NCI-H524 (cell line): ENCODE measurements around the gene ATG10.

Source experiments
- DNase-seq, 2 experiments: peaks; one replicate each; lab custom pipeline; 2025; lab: John Stamatoyannopoulos, UW

The ATG10 gene

DNA sequence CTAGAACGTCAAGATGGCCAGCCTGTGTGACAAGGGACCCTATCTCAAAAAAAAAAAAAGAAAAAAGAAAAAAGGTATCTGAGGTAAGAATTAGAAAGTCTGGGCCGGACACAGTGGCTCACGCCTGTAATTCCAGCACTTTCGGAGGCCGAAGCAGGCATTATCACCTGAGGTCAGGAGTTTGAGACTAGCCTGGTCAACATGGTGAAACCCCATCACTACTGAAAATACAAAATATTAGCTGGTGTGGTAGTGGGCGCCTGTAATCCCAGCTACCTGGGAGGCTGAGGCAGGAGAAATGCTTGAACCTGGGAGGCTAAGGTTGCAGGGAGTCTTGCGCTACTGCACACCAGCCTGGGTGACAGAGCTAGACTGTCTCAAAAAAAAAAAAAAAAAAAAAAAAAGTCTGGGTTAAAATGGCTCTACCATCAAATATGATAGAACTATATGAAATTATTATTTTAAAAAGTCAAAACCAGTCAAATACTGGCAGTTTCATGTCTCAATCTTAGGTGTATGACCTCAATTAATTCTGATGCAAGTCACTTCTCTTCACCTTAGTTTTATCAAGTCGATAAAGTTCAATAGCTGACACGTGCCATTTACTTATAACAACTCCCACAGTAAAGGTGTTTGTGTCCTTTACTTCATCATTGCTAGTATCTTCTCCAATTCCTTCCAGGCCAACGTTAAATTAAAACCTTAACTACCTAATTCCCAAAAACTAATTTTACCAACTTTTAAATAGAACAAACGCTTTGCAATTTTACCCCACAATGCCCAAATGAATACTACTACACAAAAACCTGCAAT is 305.2 kb downstream of the ATG10 start:
- no peak for DNase-seq

DNA sequence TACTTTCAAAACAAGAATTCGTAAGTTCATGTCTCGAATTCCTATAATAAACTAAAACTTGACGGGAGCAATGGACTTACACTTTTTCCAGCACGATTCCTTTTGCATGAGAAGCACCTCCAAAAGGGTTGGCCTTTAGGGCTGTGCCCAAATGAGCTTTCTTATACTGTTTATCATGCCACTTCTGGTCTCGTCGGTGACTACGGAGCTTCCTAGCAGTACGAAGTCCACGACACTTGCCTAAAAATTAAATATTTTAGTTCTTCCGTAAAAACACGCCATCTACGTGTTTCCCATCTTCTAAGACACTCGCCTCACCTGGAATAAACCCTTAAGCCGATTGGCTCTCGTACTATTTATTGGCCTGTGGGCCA is 305.8 kb downstream of the ATG10 start:
- no peak for DNase-seq

DNA sequence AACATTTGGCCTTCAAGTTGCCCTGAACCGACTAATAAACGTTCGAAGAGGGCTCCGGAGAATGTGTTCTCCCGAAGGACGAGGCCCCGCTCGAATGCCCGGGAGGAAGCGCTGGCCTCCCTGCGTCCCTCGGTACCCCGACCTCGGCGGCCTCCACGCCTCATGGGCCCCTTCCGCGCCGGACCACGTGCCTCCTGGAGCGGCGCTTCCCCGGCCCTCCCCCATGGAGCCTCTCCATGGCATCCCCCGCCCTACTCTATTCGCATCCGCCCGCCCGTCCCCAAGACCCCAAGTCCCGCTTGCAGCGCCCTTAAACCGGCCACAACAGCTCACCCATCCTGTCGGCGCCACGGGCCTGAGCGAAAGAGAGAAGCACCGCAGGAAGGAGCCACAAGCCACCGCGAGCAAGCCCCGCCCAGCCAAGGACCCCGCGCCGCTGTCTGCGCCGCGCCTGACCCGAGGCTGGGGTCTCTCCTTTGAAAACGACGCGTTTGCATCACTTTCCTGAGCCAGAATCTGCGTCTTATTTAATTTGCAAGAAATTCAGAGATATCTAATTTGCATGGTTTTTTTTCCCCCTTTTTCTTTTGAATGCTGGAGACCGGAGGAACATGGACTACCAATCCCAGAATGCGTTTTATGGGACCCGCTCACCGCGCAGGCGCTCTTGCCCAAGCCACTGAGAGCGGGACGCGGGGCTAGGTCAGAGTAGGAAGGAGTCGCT is 306.3 kb downstream of the ATG10 start, which contains the start of gene RPS23:
Gene RPS23, minus strand, starts transcription at position 368 of the 724 bp plus-strand sequence. Its CDS starts 31 bp downstream, at position 337.
- DNase-seq, result peak; percentile 72 to 89

DNA sequence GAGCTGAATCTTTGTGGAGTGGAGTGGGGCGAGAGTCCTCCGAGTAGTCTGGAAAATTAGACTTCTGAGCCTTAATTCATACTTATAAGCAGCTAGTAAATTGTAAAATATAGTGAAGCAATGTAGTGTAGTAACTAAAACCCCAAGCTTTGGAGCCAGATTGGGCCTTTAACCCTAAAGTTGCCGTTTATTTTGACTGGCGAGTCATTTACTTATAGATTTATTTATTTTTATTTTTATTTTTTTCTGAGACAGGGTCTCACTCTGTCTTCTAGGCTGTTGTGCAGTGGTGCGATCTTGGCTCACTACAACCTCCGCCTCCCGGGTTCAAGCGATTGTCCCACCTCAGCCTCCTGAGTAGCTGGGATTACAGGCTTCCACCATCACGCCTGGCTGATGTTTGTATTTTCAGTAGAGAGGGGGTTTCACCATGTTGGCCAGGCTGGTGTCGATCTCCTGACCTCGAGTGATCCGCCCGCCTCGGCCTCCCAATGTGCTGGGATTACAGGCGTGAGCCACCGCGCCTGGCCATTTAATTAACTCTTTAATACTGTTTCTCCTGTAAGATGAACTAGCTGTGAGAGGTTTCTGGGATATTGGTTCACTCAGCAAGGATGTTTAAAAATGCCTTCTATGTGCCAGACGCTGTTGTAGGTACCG is 307.0 kb downstream of the ATG10 start:
- DNase-seq, result no peak

DNA sequence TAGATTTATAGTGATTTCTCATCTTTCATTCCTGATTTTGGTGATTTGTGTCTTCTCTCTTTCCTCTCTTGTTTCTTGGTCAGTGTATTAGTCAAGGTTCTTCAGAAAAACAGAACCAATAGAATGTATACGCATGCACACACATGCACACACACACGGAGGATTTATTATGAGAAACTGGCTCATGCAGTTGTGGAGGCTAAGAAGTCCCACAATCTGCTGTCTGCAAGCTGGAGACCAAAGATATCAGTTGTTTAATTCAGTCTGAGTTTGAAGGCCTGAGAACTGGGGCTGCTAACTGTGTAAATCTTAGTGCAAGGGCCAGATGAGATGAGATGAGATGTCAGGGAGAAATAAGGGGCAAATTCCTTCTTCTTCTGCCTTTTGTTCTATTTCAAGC is 312.1 kb downstream of the ATG10 start:
- DNase-seq, result no peak

DNA sequence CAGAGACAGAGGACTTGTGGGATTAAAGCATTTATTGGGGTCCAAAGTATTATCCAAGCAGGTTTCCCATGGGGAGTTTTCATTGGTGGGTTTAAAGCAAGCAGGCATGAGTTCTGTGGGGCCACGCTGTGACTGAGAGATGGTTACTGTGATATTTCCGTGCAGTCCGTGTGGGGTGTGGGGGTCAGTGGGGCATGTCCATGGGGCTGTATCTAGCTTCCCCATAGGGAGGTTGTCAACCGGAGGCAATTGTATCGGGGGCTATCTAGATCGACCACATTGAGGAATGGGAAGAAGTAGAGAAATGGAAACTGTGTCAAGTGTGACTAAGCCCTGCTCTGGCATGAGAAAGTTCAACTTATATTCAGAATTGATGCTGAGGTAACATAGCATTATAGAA is 313.4 kb downstream of the ATG10 start:
- DNase-seq, result no peak

DNA sequence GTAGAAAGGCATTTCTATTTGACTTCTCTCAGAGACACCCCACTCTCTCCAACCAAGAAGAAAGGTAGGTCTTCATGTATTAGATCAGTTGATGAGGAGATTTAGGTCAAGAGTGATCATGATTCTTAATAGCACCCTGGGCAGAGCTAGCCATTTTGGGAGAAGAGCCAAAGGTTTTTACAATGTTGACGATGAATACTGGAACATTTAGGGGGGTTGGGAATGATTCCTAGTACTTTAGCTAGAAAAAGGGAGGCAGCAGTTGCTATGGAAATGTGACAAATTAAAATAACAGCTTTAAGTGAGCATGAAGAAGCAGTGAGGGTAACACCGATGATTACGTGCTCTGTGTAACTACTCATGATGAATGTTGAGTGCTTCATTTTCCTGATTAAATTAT is 315.8 kb downstream of the ATG10 start:
- DNase-seq, result no peak

DNA sequence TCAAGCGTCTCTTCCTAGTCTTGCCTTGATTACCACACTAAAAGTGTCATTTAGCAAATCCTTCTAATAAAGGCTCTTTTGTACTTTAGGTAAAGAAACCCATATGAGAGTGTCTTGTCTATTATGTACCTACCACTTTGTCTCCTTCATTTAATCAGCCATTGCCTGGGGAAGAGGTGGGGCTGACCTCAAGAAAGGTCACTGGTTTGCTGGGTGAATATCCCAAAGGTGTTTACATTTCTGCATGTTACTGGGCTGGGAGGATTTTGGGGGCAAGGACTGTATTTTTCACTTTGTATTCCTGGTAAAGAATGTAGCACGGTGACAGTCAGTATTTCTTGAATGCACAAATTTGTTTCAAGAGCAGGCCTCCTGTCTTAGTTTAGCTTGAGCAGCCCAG is 318.2 kb downstream of the ATG10 start:
- no peak for DNase-seq

DNA sequence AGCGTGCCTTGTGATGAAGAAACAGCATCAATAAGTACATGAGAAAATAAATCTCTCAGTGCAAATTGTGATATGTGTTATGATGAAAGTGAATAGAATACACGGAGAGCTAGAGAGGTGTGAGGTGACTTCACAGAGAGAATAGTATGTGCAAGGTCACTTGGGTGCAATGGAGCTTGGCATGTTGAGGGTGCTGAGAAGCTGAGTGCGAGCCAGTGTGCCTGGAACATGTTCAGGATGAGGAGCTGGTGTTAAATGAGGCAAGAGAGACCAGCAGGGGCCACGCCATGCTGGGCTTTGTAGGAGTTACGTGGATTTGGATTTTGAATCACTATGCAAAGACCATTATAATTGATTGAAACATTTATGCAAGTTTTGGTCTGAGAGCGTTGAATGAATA is 319.1 kb downstream of the ATG10 start:
- DNase-seq, result no peak

DNA sequence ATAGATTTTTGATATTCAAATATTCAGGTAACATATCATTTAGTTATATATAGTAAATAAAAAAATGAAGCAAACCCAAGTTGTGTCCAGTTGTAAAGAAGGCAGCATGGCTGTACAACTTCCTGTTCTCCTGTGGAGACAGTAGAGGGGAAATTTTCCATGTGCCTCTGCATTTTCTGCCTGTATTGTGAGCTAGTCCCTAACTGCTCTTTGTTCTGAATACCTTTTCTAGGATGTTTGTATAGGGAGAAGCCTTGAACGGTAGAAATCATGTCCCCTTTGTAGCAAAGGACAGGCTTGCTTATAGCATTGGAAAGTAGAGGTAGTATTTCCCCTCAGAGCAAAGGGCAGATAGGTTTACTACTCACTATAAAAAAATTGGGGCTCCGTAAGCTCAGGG is 319.6 kb downstream of the ATG10 start:
- no peak for DNase-seq

DNA sequence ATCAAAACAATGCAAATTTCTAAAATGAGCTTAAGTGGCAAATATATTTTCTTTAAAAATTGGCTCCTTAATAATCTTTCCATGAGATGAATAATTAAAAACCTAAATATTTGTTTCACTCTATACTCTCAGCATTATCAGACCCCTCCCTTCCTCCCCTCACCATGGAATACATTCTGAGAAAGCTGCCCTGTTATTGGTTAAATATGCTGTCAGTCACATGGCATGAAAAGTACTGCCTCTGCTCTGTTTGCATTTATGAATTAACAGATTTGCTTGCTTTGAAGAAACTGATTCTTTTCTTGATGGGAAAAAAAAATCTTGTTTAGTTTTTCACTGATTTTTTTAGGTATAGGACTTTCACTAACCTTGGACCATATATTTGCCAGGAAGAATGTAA is 323.3 kb downstream of the ATG10 start:
- DNase-seq, result peak in 1 of 2 experiments; percentile 8

DNA sequence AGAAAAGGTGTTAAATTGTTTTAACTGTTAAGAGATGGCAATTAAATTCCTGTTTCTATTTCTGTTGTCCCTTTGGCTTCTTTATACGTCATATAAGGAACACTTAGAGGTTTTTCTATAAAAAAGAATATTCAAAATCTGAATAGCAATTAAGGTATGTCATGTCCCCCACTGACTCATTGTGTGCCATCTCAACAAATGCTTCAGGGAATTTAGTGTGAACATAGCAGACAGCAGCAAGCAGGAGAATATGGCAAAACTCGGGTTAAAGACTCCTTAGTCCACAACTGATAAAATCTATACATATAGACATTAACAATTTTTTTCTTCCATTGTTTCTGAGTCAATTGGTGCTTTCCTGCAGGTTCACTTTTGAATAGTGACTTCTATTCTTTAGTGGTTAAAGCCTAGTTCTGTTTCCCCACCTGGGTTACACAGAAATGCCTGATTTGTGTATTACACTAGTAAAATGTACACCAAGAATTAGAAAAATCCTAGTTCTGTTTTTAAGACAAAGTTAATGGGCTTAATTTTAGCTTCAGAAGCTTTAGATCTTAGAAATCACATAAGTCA is 324.2 kb downstream of the ATG10 start:
- no peak for DNase-seq

DNA sequence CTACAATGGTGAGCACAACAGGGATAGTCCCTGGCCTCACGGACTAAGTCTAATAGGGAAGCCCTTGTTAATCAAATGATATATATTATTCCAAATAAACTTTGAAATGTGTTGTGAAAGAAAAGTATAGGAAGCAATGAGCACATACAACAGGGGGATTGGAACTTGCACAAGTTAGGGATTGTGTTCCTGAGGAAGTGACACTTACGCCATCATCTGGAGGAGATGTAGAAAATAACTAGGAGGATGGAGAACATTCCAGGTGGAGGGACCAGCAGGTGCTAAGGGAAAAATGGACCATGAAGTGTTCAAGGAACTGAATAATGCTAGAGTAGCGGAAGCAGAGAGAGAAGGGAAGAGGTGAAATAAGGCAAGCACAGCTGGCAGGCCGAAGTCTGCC is 325.1 kb downstream of the ATG10 start:
- peak in 1 of 2 experiments; percentile 9 for DNase-seq

DNA sequence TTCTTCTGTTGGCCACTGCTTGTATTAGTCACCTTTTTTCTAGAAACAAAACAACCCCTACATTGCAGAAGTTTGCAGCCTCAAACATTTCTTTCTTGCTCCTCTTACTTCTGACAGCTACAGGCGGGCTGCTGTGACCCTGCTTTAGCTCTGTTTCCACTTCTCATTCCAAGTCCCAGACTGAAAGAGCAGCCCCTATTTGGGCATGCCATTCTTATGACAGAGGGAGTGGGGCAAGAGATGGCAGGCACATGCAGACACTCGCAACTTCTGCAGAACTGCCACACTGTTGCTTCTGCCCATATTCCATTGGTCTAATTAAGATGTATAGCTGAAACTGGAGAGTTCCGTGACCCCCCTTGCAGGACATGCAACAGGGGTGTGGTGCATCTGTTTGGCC is 325.9 kb downstream of the ATG10 start:
- DNase-seq, result no peak

DNA sequence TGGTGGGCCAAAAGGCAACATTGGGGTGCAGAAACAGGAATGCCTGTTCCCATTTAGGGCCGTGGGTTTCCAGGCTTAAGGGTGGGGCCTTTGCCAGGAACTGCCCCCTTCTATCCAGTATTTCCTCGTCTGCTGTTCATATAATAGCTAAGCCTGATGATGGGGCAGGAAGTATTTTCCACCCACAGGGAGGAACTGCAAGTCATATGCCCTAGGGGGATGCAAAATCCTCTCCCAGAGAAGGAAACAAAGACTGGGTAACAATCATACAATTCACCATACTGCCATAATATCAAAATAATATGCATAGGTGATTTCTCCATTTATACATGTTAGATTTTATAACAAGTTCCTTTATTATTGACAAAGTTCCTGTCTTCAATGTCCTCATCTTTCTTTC is 326.8 kb downstream of the ATG10 start:
- no peak for DNase-seq

DNA sequence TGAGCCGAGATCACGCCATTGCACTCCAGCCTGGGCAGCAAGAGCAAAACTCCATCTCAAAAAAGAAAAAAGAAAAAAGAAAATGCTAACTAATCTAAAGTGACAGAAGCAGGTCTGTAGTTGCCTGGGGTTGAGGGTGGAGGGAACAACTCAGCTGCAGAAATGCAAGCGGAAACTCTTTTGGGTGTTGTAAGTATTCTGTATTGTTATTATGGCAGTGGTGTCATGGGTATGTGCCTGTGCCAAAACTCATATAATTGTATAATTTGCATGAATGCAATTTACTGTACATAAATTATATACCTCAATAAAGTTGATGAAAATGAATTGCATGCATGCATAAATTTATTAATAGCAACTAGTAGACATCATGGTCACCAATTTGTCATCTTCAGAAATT is 329.4 kb downstream of the ATG10 start:
- no peak for DNase-seq
